ENCODE results near the gene RAVER2. TPM values are rescaled to one million over a fixed set of nuclear protein-coding genes. Genes with fewer than 3 reads are reported as not detected.

The RAVER2 gene
- total and polyA plus RNA-seq, 2 of the 13 experiments (the other 11 are each of a cell fraction or from before 2014, with no cell fraction given) = 11.4 to 15.4 TPM

GRCh38 chr1:64828829-64829228 lies 84.0 kb downstream of the RAVER2 start (continued):
- no peak for TF ChIP-seq ZNF205 (CRISPR knock-in tag; IDR thresholded peaks at IDR 0.05)
- TF ChIP-seq, protein P1, sequence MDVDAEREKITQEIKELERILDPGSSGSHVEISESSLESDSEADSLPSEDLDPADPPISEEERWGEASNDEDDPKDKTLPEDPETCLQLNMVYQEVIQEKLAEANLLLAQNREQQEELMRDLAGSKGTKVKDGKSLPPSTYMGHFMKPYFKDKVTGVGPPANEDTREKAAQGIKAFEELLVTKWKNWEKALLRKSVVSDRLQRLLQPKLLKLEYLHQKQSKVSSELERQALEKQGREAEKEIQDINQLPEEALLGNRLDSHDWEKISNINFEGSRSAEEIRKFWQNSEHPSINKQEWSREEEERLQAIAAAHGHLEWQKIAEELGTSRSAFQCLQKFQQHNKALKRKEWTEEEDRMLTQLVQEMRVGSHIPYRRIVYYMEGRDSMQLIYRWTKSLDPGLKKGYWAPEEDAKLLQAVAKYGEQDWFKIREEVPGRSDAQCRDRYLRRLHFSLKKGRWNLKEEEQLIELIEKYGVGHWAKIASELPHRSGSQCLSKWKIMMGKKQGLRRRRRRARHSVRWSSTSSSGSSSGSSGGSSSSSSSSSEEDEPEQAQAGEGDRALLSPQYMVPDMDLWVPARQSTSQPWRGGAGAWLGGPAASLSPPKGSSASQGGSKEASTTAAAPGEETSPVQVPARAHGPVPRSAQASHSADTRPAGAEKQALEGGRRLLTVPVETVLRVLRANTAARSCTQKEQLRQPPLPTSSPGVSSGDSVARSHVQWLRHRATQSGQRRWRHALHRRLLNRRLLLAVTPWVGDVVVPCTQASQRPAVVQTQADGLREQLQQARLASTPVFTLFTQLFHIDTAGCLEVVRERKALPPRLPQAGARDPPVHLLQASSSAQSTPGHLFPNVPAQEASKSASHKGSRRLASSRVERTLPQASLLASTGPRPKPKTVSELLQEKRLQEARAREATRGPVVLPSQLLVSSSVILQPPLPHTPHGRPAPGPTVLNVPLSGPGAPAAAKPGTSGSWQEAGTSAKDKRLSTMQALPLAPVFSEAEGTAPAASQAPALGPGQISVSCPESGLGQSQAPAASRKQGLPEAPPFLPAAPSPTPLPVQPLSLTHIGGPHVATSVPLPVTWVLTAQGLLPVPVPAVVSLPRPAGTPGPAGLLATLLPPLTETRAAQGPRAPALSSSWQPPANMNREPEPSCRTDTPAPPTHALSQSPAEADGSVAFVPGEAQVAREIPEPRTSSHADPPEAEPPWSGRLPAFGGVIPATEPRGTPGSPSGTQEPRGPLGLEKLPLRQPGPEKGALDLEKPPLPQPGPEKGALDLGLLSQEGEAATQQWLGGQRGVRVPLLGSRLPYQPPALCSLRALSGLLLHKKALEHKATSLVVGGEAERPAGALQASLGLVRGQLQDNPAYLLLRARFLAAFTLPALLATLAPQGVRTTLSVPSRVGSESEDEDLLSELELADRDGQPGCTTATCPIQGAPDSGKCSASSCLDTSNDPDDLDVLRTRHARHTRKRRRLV (CRISPR knock-in tag; IDR thresholded peaks at IDR 0.05) = no peak

DNA sequence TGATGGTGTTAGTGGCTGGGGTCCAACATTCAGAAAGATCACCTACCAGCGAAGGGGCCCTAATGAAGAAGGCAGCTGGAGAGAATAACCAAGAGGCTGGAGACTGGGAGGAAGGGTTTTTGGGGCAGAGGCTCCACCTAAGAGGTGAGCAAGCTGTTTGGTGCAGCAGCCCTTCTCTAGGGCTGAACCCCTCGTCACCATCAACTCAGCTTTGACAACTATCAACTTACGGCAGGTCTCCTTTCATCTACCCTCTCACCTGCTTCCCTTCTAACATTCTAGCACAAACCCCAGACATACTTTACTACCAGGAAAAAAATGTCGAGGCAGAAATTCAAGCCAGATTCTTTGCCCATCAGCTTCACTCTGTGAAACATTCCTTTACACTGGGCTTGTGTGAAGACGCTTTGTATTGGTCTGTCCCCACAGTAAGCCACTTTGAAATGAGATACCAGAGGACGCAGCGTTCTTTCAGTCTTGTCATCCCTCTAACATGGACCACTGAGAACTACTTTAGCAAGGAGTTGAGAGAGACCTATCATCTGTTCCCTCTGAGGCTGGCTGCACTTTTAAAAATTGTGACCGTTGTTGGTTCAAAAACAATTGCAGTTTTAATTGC lies 84.6 kb downstream of the RAVER2 start:
- Histone ChIP-seq H3K9ac (ENCODE audit: insufficient read depth, low read depth, low read length) (no peak overlapping the region), H3K79me2 (ENCODE audit: insufficient read depth, low read length) (no peaks in the 10 kb centered on the region), H3K4me1 (ENCODE audit: insufficient read depth, low read length) (peaks cover 9% of the 10 kb centered on the region), H3K27ac (ENCODE audit: extremely low read length, insufficient read depth, low read length) (no peak overlapping the region), H3K36me3 (replicated peaks in 1 of 2; ENCODE audit: control insufficient read depth in 1 of 2, insufficient read depth in 2 of 2, low read length in 2 of 2) (peaks cover 2 to 20% of the 10 kb centered on the region in 2 experiments; a peak in 4 of 5 replicates), H3K4me3 (replicated peaks in 1 of 3; ENCODE audit: insufficient read depth in 1 of 3, low read depth in 2 of 3, low read length in 3 of 3) (no peak overlapping the region), H3K27me3 (ENCODE audit: control insufficient read depth in 1 of 2, insufficient read depth in 2 of 2, low read length in 2 of 2) (no peaks in the 10 kb centered on the region), H3K4me2 (ENCODE audit: low read depth, low read length) (no peak overlapping the region), H2AFZ (ENCODE audit: low read length) (no peak overlapping the region), H3K9me3 (ENCODE audit: low read length) (no peaks in the 10 kb centered on the region), H4K20me1 (ENCODE audit: insufficient read depth, low read length) (no peaks in the 10 kb centered on the region)
- 91% methylated on average over 8 of the region's 8 CpGs for WGBS (ENCODE audit: low lambda C conversion rate)
- POLR2A ChIA-PET = no interaction called here
- CTCF ChIA-PET (ENCODE audit: low intra/inter-chr PET ratio, low total read pairs) = no interaction called here
- no TSS peak for BruUV-seq (replicated peaks)
- TF ChIP-seq HNF4G (IDR thresholded peaks at IDR 0.05; ENCODE audit: borderline replicate concordance, low read depth, low read length) = no peak
- no peak for TF ChIP-seq HNF4G (CRISPR knock-in tag; IDR thresholded peaks at IDR 0.05; ENCODE audit: borderline replicate concordance, low read depth)
- TF ChIP-seq, protein P2, sequence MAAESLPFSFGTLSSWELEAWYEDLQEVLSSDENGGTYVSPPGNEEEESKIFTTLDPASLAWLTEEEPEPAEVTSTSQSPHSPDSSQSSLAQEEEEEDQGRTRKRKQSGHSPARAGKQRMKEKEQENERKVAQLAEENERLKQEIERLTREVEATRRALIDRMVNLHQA (CRISPR knock-in tag; IDR thresholded peaks at IDR 0.05) = no peak
- no peak for TF ChIP-seq POLR2G (IDR thresholded peaks at IDR 0.05; ENCODE audit: low read depth, low read length)
- TF ChIP-seq ZFP37 (CRISPR knock-in tag; IDR thresholded peaks at IDR 0.05; ENCODE audit: borderline replicate concordance) = no peak
- no peak for TF ChIP-seq SSRP1 (CRISPR knock-in tag; IDR thresholded peaks at IDR 0.05)
- no peak for TF ChIP-seq MAFK (conservative IDR thresholded peaks at IDR 0.05 in 1 of 2, IDR thresholded peaks at IDR 0.05 in 1 of 2; ENCODE audit: low read length in 2 of 2)
- no peak for TF ChIP-seq HDAC1 (CRISPR knock-in tag; IDR thresholded peaks at IDR 0.05)
- no peak for TF ChIP-seq ZNF274 (CRISPR knock-in tag; IDR thresholded peaks at IDR 0.05)
- TF ChIP-seq FOXO1 (CRISPR knock-in tag; IDR thresholded peaks at IDR 0.05) = no peak
- TF ChIP-seq NFATC3 (CRISPR knock-in tag; IDR thresholded peaks at IDR 0.05) = no peak
- TF ChIP-seq ATF7 (IDR thresholded peaks at IDR 0.05) = no peak
- no peak for TF ChIP-seq ATF7 (CRISPR knock-in tag; IDR thresholded peaks at IDR 0.05)
- DNase-seq (ENCODE audit: low spot score) (no peak), ATAC-seq (no peak), FAIRE-seq (no peak)
- intact Hi-C loops (cut with micrococcal nuclease; ENCODE audit: unreplicated experiment) (no loop called here), in situ Hi-C loops (cut with HindIII; ENCODE audit: extremely low pct_ligation_motif_present, low pct_unique_long_range_greater_than_20kb) (loop anchor here (5.0 kb wide), 1 partner anchor 142 kb away; no protein-coding TSS in a partner anchor)
